GM18907 (cell line): ENCODE measurements around the gene SH2B3.

Source experiments
- ATAC-seq: cut with Tn5 transposase; IDR thresholded peaks from one replicate; pipeline ENCODE4 v1.9.1; 2021; ENCODE audit warnings: mild to moderate bottlenecking, moderate library complexity; ENCODE audit not compliant: unreplicated experiment

Gene SH2B3

GRCh38 chr12:111442301-111443045, 36.8 kb downstream of the SH2B3 start:
- ATAC-seq, result no peak

- ATAC-seq, result no peak
Observed at GRCh38 chr12:111443086-111443485, 37.4 kb downstream of the SH2B3 start.

GRCh38 chr12:111443586-111443985, 37.9 kb downstream of the SH2B3 start:
- no peak for ATAC-seq

- ATAC-seq, result peak; percentile 45
Observed at GRCh38 chr12:111444314-111444924, 38.7 kb downstream of the SH2B3 start.

GRCh38 chr12:111444925-111445725, 39.4 kb downstream of the SH2B3 start:
- peak; percentile 88 for ATAC-seq

- ATAC-seq, result no peak
Observed at GRCh38 chr12:111445726-111446581, 40.2 kb downstream of the SH2B3 start.

GRCh38 chr12:111446631-111447570, 41.2 kb downstream of the SH2B3 start:
- no peak for ATAC-seq

- ATAC-seq, result no peak
Observed at GRCh38 chr12:111447571-111448265, 42.0 kb downstream of the SH2B3 start.

GRCh38 chr12:111448266-111448830, 42.6 kb downstream of the SH2B3 start:
- no peak for ATAC-seq

GRCh38 chr12:111448846-111449790, 43.4 kb downstream of the SH2B3 start:
- no peak for ATAC-seq

GRCh38 chr12:111450676-111451075, 45.0 kb downstream of the SH2B3 start:
- no peak for ATAC-seq

GRCh38 chr12:111451232-111451631, 45.5 kb downstream of the SH2B3 start:
- ATAC-seq, result no peak

- ATAC-seq, result no peak
Observed at GRCh38 chr12:111451649-111452129, 46.0 kb downstream of the SH2B3 start.

- no peak for ATAC-seq
Observed at GRCh38 chr12:111453071-111453989, 47.6 kb downstream of the SH2B3 start.

GRCh38 chr12:111454311-111454710, 48.6 kb downstream of the SH2B3 start:
- no peak for ATAC-seq

GRCh38 chr12:111454716-111455447, 49.2 kb downstream of the SH2B3 start:
- no peak for ATAC-seq
